T-helper 22 cell (primary cell): ENCODE measurements around the gene FAM110D.

Source experiments
- DNase-seq: peaks from one replicate; pipeline ENCODE4 v3.0.0-alpha.2; 2020; ENCODE audit warnings: low read depth

FAM110D gene

GRCh38 chr1:26129778-26130177 lies 29.1 kb upstream of the FAM110D start:
- no peak for DNase-seq

DNA sequence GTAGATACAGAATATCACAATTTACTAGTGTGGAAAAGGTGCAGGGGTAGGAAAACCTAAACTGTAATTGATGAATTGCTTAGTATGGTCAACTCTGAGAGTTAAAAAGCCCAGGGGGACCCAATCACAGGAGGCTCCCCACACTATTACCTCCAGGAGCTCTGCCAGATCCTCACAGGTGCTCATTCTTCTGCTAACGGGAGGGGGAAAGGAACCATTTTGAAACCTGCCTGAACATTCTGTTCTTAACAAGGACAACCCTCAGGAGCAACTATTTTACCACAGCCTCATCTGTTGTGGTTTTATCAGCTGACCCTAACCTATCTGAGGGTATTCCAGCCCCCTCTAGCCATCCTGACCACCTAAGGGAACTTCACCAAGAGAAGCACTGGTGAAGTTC lies 28.2 kb upstream of the FAM110D start:
- no peak for DNase-seq

DNA sequence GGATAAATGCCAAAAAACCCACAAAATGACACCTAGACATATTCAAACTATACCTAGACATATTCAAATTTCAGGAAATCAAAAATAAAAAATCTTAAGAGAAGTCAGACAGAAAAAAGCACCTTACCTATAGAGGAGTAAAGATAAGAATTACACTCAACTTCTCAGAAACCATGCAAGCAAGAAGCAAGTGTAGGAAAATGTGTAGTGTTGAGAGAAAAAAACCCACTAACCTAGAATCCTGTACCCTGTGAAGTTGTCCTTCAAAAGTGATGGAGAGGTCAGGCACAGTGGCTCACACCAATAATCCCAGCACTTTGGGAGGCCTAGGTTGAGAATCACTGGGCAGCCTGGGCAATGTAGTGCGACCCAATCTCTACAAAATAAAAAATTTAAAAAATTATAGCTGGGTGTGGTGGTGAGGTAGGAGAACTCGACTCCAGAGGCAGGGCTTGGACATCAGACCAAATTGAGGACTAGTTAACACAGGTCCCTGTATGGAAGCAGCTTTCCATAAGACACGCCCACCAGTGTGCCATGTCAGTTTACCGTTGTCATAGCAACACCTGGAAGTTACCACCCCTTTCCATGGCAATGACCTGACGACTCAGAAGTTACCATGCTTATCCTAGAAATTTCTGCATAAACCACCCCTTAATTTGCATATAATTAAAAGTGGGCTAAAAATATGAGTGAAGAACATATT lies 26.6 kb upstream of the FAM110D start:
- no peak for DNase-seq

- DNase-seq, result no peak
Measured at GRCh38 chr1:26132834-26133167, 26.1 kb upstream of the FAM110D start.

DNA sequence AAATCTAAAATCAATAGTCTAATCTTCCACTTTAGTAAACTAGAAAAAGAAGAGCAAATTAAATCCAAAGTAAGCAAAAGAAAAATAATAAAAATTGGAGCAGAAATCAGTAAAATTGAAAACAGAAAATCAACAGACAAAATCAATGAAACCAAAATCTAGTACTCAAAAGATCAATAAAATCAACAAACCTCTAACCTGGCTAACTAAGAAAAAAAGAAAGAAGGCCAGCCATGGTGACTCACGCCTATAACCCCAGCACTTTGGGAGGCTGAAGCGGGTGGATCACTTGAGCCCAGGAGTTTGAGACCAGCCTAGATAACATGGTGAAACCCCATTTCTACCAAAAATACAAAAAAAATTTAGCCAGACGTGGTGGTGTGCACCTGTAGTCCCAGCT lies 24.4 kb upstream of the FAM110D start:
- DNase-seq, result no peak

GRCh38 chr1:26138974-26139558 lies 19.8 kb upstream of the FAM110D start:
- DNase-seq, result no peak

DNA sequence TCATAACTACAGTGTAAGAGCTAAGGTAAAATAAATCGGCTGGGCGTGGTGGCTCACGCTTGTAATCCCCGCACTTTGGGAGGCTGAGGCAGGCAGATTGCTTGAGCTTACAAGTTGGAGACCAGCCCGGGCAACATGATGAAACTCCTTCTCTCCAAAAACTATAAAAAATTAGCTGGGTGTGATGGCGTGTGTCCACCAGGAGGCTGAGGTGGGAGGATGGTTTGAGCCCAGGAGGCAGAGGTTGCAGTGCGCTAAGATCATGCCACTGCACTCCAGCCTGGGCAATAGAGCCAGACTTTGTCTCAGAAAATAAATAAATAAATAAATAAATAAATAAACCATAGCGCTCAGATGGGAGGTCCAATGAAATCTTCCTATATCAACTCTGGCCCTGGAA lies 16.7 kb upstream of the FAM110D start:
- DNase-seq, result no peak

- DNase-seq, result peak; percentile 57
Measured at GRCh38 chr1:26145041-26145959, 13.6 kb upstream of the FAM110D start.

GRCh38 chr1:26145960-26146294 lies 13.0 kb upstream of the FAM110D start:
- no peak for DNase-seq

GRCh38 chr1:26148887-26149286 lies 10.0 kb upstream of the FAM110D start:
- DNase-seq, result no peak

DNA sequence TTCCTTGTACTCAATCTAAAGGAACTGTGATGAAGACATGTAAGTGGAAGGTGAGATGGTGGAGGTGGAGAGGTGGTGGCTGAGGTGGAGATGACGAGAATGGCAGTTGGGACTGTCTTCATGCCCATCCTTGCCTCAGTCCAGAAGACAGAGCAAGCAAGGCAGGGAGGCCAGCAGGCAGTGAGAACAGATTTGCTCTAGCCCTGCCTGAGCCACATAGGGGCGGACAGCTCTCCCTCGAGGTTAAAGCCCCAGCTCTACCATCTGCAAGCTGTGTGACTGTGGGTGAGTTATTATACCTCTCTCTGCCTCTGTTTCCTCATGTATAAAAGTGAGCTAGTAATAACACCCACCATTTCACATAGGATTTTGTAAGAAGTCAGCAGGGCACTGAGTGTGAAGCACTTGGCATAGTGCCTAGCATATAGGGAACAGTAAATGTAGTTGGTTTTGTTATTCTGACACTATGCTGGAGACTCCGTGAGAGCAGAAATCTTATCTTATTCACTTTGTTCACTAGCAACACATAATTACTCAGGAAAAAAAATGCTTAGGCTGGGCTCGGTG lies 4.8 kb upstream of the FAM110D start:
- no peak for DNase-seq

DNA sequence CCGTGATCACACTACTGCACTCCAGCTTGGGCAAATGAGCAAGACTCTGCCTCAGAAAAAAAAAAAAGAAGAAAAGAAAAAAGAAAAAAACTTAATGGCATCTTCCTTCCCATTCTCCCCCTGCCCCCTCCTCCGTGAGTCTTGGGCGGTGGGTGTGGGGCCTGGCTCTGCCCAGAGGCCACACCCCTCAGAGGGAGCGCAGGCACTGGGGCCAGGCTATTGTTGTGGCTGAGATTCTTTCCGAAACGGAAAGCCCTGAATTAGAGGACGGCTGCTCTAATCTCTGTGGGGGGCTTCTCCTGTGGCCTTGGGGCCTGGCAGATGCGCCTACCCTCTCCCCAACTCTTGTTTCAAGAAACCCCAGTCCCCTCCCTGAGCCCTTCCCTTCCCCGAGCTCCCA lies 4.1 kb upstream of the FAM110D start:
- DNase-seq, result no peak

- no peak for DNase-seq
Measured at GRCh38 chr1:26155370-26156284, 3.3 kb upstream of the FAM110D start.

GRCh38 chr1:26156285-26157038 lies 2.4 kb upstream of the FAM110D start:
- DNase-seq, result no peak

- DNase-seq, result no peak
Measured at GRCh38 chr1:26158271-26158907, 490 bp upstream of the FAM110D start.

- no peak for DNase-seq
Measured at GRCh38 chr1:26159743-26160039, 812 bp downstream of the FAM110D start.

DNA sequence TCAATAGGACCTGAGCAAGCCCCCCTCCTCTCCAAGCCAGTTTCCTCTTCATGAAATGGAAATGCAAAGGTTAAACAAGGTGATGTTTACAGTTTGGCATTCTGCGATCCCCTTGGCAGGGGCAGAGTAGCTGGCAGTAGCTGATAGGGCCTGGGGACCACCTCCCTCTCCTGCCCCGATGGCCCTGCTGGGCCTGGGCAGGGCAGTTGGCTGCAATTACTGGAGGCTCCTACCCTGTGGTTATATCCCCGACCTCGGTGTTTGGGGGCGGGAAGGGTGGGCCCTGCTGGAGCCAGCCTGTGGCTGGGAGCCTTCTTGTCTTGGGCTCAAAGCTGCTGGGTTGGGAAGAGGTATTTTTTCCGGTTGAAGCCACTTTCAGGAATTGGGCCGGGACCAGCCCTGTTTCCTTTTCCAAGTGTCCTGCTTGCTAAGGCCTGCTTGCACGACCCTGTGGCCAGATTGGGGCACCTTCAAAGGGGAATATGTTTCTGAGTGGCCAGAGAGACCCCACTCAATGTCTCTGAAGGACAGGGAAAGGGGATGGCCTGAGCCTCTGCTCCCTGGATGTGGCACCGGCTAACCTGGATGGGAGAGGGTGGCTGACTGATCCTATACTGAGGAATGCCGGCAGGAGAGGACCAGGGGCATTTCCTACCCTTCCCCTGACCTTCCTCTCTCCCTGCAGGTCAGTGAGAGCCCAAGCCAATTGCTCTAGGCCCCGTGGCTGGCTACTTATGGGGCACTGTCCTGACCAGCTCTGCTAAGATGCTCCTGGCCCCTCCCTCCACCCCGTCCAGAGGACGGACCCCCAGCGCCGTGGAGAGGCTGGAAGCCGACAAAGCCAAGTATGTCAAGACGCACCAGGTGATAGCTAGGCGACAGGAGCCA lies 1.9 kb downstream of the FAM110D start:
- DNase-seq, result no peak

DNA sequence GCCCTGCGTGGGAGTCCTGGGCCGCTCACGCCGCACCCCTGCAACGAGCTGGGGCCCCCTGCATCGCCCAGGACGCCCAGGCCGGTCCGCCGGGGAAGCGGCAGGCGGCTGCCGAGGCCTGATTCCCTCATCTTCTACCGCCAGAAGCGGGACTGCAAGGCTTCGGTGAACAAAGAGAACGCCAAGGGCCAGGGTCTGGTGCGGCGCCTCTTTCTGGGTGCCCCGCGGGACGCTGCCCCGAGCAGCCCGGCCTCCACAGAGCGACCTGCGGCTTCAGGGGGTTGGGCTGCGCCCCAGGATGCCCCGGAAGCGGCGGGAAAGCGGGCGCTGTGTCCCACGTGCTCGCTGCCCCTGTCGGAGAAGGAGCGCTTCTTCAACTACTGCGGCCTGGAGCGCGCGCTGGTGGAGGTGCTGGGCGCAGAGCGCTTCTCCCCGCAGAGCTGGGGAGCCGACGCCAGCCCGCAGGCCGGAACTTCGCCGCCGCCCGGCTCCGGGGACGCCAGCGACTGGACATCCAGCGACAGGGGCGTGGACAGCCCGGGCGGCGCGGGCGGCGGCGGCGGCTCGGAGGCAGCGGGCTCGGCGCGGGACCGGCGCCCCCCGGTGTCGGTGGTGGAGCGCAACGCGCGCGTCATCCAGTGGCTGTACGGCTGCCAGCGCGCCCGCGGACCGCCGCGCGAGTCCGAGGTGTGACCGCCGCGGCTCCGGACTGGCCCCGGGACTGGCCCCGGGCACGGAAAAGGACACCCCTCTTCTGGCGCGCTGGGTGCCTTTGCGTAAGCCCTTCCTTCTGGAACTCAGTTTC lies 2.7 kb downstream of the FAM110D start:
- no peak for DNase-seq

GRCh38 chr1:26162220-26162709 lies 3.4 kb downstream of the FAM110D start:
- DNase-seq, result no peak
